GM21381 (cell line): ENCODE measurements around the gene ZCCHC14.

Experiments
- ATAC-seq: cut with Tn5 transposase; IDR thresholded peaks from one replicate; pipeline ENCODE4 v1.9.1; 2021; ENCODE audit warnings: mild to moderate bottlenecking, moderate library complexity; ENCODE audit not compliant: unreplicated experiment

ZCCHC14 gene

DNA sequence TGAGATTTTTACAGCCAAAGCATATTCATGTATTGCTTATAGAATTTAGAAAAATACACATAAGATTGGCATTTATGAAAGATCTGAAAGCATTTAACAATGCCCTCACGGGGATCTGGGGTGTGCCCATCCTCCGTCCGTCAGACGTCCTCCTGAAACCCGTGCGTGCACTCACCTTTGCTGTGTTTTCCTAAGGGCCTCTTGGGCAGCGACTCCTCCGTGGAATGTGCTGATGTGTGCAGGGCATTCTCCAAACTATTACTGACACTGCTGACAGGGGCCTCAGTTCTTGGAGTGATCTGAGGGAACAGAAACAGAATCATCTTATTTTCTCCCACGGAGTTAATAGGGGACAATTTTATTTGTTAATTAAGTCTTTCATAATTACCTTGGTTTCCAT is 33.0 kb downstream of the ZCCHC14 start:
- no peak for ATAC-seq

GRCh38 chr16:87459027-87459426 is 33.8 kb downstream of the ZCCHC14 start:
- no peak for ATAC-seq

GRCh38 chr16:87458424-87458915 is 34.4 kb downstream of the ZCCHC14 start:
- ATAC-seq, result no peak

- no peak for ATAC-seq
Observed at GRCh38 chr16:87457709-87458423, 35.0 kb downstream of the ZCCHC14 start.

DNA sequence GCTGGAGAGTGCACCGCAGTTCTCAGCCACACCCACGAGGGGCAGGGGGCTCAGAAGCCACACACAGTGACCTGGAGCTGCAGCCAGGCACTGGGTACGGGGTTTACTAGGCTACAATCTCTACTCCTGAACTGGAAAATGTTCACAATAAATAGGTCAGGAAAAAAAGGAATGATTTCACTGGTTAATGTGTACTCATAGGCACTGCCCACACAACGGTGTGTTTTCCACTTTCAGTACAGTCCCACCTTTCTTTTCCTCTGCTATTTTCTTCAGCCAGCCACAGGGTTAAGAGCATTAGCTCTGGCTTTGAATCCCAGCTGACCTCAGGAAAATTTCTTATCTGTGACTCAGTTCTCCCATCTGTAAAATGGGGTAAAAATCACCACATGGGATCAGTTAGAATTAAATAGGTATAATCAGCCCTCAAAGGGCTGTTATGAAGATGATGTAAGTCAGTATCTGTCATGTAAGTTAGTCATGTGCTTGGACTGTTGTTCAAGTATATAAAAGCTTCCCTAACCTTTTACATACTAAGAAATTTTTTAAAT is 35.7 kb downstream of the ZCCHC14 start:
- no peak for ATAC-seq

DNA sequence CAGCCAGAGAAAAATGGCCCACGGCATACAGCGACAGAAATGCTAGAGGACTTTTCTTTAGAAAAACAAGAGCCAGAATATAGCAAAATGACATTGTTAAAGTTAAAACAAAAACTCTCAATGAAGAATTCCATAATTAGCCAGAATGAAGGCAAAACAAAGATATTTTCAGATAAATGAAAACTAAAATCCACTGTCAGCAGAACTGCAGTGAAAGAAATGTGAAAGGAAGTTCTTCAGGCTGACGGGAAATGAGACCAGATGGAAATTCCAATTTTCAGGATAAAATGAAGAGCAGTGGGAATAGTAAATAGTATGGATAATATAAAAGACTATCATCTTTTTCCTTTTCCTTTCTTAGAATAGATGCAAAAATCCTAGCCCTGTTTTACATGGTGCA is 38.4 kb downstream of the ZCCHC14 start:
- ATAC-seq, result no peak

- no peak for ATAC-seq
Observed at GRCh38 chr16:87453326-87453725, 39.5 kb downstream of the ZCCHC14 start.

DNA sequence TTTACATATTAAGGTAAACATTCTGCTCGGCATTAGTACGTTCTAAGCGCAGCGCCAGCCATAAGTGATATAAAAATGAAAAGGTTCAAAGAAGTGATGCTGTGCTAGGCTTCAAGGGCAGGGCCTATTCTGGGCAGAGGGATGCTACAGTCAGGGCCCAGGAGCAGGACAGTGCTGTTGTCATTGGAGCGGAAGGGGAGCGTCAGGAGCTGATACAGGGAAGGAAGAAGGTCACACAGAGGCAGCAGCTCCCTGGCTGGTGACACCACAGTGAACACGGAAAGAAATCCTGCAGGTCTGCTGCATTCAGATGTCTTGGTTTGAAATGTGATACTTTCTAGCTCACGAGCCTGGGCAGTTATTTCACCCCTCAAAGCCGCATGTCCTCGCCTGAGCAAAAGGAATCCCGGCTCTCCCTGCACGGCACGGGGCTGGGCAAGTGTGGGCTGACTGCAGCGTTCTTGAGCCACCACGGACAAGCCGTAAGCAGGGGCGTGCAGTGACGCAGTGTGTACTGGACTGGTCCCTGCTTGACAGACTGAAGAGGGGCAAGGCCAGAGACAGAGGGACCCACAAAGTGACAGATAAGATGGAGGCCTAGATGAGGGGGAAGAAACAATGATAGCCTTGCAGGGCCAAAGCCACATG is 41.1 kb downstream of the ZCCHC14 start:
- ATAC-seq, result no peak

GRCh38 chr16:87448866-87449265 is 44.0 kb downstream of the ZCCHC14 start:
- no peak for ATAC-seq

- ATAC-seq, result no peak
Observed at GRCh38 chr16:87447323-87447722, 45.5 kb downstream of the ZCCHC14 start.

GRCh38 chr16:87446479-87446878 is 46.3 kb downstream of the ZCCHC14 start:
- no peak for ATAC-seq

- ATAC-seq, result no peak
Observed at GRCh38 chr16:87445486-87445885, 47.3 kb downstream of the ZCCHC14 start.

DNA sequence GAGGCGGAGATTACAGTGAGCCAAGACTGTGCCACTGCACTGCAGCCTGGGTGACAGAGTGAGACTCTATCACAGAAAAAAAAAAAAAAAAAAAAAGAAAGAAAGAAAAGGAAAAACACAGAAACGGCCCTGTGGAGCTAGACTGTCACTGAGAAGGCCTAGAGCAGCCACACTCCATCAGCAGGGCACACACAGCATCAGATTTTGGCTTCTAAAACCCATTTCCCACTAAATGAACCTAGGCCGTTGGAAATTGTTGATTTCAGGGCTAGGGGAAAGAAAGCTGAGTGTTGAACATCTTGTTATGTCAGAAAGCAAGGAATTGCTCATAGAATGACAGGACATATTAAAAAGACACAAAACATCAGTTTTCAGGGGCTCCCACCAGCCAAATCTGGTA is 48.9 kb downstream of the ZCCHC14 start:
- no peak for ATAC-seq

DNA sequence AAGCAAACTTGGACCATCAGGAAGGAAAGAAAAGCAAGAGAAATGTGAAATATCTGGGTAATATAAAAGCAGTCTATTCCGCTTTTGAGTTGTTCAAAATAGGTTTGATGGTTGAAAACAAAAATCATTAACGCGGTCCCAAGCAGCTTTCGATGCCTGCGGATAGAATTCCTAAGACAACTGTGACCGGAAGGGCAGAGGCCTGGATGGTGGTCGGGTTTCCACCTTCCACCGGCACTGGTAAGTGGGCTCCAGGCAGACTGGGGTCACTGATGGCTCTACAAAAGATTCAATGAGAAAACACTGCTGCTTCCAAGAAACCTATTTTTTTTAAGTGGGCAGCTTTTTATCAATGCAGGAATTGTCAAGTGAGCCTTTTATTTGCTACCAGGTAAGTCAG is 49.8 kb downstream of the ZCCHC14 start:
- no peak for ATAC-seq

GRCh38 chr16:87442581-87442966 is 50.2 kb downstream of the ZCCHC14 start:
- no peak for ATAC-seq

DNA sequence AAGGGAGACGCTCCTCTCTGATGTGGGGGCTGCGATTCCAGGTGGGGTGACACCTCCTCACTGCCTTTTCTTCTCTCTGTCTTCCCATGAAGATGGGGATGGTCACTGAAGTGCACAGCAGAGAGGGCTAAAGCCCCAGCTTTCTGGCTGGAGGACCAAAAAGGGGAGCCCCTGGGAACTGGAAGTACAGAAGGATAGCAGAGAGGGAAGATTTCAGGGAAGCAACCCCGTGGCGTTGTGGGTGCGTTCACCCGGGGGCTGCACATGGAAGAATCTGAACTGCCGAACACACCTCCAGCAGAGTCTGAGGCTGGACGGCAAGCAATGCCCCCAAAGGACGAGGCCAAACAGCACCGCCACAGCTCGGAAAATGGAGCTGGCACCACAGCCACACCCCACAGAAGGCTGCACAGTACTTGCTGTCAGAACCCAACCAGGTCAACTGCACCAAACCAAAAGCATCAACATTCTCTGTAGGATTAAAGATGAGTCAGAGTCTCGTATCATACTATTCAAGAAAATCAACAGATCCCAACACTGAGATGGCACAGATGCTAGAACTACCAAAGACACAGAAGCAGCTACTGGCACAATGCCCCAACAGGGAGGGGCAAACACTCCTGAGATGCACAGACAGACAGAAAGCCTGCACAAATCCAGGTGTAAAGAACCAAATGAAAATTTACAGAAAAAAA is 50.8 kb downstream of the ZCCHC14 start:
- no peak for ATAC-seq

- no peak for ATAC-seq
Observed at GRCh38 chr16:87439926-87440325, 52.9 kb downstream of the ZCCHC14 start.

DNA sequence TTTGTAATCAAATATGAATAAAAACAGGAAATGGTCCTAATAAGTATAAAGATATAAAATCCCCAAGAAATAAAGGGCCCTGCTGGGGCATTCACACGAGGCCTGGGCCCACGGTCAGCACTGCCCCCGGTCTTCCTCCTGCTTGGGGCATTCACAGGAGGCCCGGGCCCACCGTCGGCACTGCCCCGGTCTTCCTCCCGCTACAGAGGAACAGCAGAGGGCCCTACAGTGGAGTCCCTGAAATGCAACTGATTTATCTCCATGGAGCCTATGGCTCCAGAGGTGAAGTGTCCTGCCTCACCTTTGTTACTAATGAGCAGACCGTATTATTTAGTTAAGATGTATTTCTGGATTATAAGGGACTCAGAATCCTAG is 54.2 kb downstream of the ZCCHC14 start:
- ATAC-seq, result no peak

DNA sequence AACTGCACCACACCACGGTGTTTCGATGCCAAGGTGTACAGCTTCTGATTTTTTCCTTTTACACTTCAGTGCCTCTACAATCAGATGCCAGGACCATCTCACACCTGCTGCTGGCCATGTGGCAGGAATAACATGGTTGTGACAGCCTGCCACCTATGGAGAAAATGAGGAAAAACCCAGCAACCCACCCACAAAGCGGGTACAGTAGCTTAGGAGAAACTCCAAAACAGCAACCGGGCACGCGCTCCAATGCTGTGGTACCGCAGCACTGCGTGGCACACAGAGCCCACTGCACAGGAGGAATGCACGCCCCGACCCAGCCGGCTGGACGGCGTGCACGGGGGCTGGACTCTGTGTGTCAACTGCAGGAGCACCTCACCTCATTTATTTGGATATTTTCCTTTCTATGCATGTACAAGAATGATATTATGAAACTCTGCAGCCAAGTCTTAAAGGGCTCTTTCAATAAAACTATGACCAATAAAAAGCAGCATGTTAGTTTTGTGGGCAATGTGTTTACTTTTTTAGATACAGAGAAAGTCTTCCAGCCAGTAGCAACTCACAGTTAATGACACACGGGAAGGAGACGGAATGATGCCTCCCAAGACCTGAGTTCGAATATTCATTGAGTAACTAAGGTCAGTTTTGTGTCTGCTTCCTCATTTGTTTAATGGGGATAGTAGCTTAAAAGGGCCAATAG is 54.8 kb downstream of the ZCCHC14 start:
- no peak for ATAC-seq

GRCh38 chr16:87437327-87437726 is 55.5 kb downstream of the ZCCHC14 start:
- no peak for ATAC-seq
